Kidney (tissue), 14 donors: Measurements from ENCODE around the gene FAM161A. TPM values are rescaled to one million over a fixed set of nuclear protein-coding genes. Genes with fewer than 3 reads are reported as not detected.
"Not testable (repeated sequence)": the region's sequence is repeated elsewhere in the genome, so short reads cannot be mapped to it uniquely, and the experiment has no call there.

Experiments
- DNase-seq, 5 donors: peaks; one replicate each; pipeline ENCODE4 v3.0.0-alpha.2; 2013 to 2020
- FAIRE-seq: peaks from 2 replicates; lab custom pipeline; 2012; peaks lifted over from hg19 to GRCh38; lab: Jason Lieb, UNC
- H3K27ac ChIP-seq, 2 donors: one replicate each; pipeline ENCODE4 v1.7.0; 2013; ENCODE audit warnings: low read depth in 2 of 2, low read length in 2 of 2, inconsistent platforms in 1 of 2
- H3K27me3 ChIP-seq: one replicate; pipeline ENCODE4 v1.7.1; 2013; ENCODE audit warnings: low read length, inconsistent platforms; ENCODE audit not compliant: control insufficient read depth, insufficient read depth
- H3K36me3 ChIP-seq, 3 donors: one replicate each; pipeline versions ENCODE4 v1.7.0 to v1.7.1; 2013; ENCODE audit warnings: low read length in 3 of 3, control low read depth in 1 of 3, inconsistent platforms in 1 of 3; ENCODE audit not compliant: insufficient read depth in 3 of 3, control insufficient read depth in 2 of 3
- H3K4me1 ChIP-seq, 3 donors: one replicate each; pipeline versions ENCODE4 v1.7.0 to v1.7.1; 2013; ENCODE audit warnings: low read length in 3 of 3, inconsistent platforms in 1 of 3, low read depth in 1 of 3; ENCODE audit not compliant: control insufficient read depth in 2 of 3, insufficient read depth in 2 of 3
- H3K4me3 ChIP-seq, 3 donors: one replicate each; pipeline versions ENCODE4 v1.7.0 to v1.8.1; 2013; ENCODE audit warnings: low read length in 3 of 3, control low read depth in 1 of 3, inconsistent platforms in 1 of 3
- H3K9ac ChIP-seq, 3 donors: one replicate each; pipeline versions ENCODE4 v1.7.0 to v1.7.1; 2013; ENCODE audit warnings: low read length in 3 of 3, control low read depth in 1 of 3, inconsistent platforms in 1 of 3
- H3K9me3 ChIP-seq, 3 donors: one replicate each; pipeline versions ENCODE4 v1.7.0 to v1.7.1; 2013; ENCODE audit warnings: low read length in 3 of 3, control low read depth in 1 of 3, inconsistent platforms in 1 of 3; ENCODE audit not compliant: control insufficient read depth in 2 of 3, insufficient read depth in 1 of 3
- intact Hi-C: fragments of 100-400 bp; cut with DNase I; formaldehyde crosslinking; loops from one replicate; pipeline ENCODE4 v1.11.1; 2022
- polyA plus RNA-seq: library from polyadenylated mRNA; stranded (reverse); fragments of 350-450 nt; fragmentation: Illumina TruSeq; extraction: RNeasy Lipid Tissue Mini Kit (QIAGEN cat#74804); gene quantifications from one replicate; pipeline ENCODE4 v1.2.3, GENCODE V29; 2014; ENCODE audit warnings: low read depth, low replicate concordance; ENCODE audit not compliant: insufficient read depth
- total RNA-seq: library from RNA; stranded (reverse); fragmentation: NEBNext Ultra II Directional; extraction: Animal tissue kit (Norgen Biotek cat#: 25700); gene quantifications from one replicate; pipeline ENCODE4 v1.2.1, GENCODE V29; 2021
- TF ChIP-seq, protein P1 (sequence below): IDR thresholded peaks from 3 replicates; pipeline ENCODE4 v1.5.1; 2012; ENCODE audit warnings: mild to moderate bottlenecking, moderate library complexity, borderline replicate concordance; ENCODE audit not compliant: insufficient read depth; ENCODE audit errors: extremely low read depth
- donor health status: control.
- donor health status: control.
- donor health status: control.
- donor health status: control.
- donor health status: control.
- donor health status: DM: yes; HTN: yes; CAD: no.
- donor health status: Normal renal cell carcinoma (clear cell type).

Gene FAM161A
- total and polyA plus RNA-seq, 2 donors from 2014 or later = 1.5 to 3.7 TPM

DNA sequence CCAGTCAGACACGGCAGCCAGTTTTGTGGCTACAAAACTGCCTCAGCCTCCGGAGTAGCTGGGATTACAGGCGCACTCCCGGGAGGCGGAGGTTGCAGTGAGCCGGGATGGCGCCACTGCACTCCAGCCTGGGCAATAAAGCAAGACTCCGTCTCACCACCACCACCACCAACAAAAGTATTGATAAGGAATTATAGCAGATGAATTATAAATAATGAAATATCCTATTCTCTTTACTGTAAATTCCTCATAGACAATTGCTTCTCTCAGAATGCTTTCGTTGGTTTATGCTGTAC, 1.4 kb upstream of the FAM161A start:
- Histone ChIP-seq H3K9ac (peak overlapping the region in 2 of 3 donors; percentile 89 to 90), H3K4me1 (peaks cover 0 to 2% (median 0%) of the 10 kb centered on the region in 3 donors), H3K36me3 (no peaks in the 10 kb centered on the region), H3K27ac (no peak overlapping the region), H3K27me3 (no peaks in the 10 kb centered on the region), H3K4me3 (peak overlapping the region; percentile 93 to 100 (median 99)), H3K9me3 (no peaks in the 10 kb centered on the region)
- FAIRE-seq = no peak
- TF ChIP-seq, protein P1, sequence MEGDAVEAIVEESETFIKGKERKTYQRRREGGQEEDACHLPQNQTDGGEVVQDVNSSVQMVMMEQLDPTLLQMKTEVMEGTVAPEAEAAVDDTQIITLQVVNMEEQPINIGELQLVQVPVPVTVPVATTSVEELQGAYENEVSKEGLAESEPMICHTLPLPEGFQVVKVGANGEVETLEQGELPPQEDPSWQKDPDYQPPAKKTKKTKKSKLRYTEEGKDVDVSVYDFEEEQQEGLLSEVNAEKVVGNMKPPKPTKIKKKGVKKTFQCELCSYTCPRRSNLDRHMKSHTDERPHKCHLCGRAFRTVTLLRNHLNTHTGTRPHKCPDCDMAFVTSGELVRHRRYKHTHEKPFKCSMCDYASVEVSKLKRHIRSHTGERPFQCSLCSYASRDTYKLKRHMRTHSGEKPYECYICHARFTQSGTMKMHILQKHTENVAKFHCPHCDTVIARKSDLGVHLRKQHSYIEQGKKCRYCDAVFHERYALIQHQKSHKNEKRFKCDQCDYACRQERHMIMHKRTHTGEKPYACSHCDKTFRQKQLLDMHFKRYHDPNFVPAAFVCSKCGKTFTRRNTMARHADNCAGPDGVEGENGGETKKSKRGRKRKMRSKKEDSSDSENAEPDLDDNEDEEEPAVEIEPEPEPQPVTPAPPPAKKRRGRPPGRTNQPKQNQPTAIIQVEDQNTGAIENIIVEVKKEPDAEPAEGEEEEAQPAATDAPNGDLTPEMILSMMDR = no peak
- intact Hi-C loops = no loop called here
- peak in 1 of 5 donors; percentile 73 for DNase-seq

- FAIRE-seq = no peak
Observed at GRCh38 chr2:61854564-61855317, 881 bp upstream of the FAM161A start.

DNA sequence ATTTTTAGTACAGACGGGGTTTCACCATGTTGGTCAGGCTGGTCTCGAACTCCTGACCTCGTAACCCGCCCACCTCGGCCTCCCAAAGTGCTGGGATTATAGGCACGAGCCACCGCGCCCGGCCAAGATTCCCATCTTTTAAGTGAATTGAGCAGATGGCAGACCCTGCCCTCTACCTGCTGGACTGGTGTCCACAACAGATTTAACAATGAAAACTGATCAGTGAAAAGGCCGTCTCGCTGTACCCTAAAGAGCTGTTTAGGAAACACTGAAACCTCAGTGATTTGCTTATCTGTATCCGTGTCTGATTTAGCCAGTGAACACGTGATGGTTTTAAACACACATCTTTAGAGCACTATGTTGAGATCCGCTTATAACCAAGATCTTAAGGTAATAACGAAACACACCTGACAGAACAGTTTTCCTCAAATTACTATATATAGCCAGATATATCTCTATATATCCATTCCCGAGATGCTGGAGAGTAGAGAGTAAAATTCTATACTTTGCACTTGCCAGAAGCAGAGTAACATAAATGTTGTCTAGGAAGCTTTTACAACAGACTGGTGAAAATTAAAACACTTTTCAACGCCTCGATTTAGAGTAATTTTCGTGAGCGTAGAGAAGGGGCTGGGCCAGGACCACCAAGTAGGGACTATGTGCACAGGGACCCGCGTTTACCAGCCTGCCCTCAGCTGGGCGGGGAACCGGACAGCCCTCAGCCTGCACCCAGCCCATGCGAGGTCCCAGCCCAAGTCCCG, 594 bp downstream of the FAM161A start:
- no peaks in the 10 kb centered on the region for H3K27me3 ChIP-seq
- H3K36me3 ChIP-seq = no peaks in the 10 kb centered on the region
- DNase-seq = peak in 3 of 5 donors; percentile 13 to 53 (median 42)
- TF ChIP-seq, protein P1 = peak; percentile 3
- intact Hi-C loops = no loop called here
- H3K9me3 ChIP-seq = no peaks in the 10 kb centered on the region
- FAIRE-seq = no peak
- peak overlapping the region; percentile 19 to 89 (median 49) for H3K9ac ChIP-seq
- peaks cover 0 to 2% (median 0%) of the 10 kb centered on the region in 3 donors for H3K4me1 ChIP-seq
- H3K4me3 ChIP-seq = peak overlapping the region; percentile 93 to 100 (median 99)
- H3K27ac ChIP-seq = peak overlapping the region; percentile 91 to 95

More at GRCh38 chr2:61854564-61855317, 881 bp upstream of the FAM161A start:
- DNase-seq = peak; percentile 73 to 99 (median 96)
- Histone ChIP-seq H3K4me1 (peaks cover 0 to 2% (median 0%) of the 10 kb centered on the region in 3 donors), H3K4me3 (peak overlapping the region; percentile 93 to 100 (median 99)), H3K27me3 (no peaks in the 10 kb centered on the region), H3K27ac (peak overlapping the region; percentile 30 to 95), H3K36me3 (no peaks in the 10 kb centered on the region), H3K9me3 (no peaks in the 10 kb centered on the region), H3K9ac (peak overlapping the region; percentile 72 to 90 (median 89))
- intact Hi-C loops = no loop called here
- TF ChIP-seq, protein P1 = no peak

DNA sequence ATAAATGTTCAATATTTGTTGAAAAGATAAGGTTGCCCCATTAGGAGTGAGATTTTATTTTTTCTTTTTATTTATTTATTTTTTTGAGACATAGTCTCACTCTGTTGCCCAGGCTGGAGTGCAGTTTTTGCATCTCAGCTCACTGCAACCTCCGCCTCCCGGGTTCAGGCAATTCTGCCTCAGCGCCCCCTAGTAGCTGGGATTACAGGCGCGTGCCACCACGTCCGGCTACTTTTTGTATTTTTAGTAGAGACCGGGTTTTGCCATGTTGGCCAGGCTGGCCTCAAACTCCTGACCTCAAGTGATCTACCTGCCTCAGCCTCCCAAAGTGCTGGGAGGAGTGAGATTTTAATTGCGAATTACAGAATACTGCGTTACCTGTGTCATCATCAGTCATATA, 2.6 kb downstream of the FAM161A start:
- H3K36me3 ChIP-seq, intact Hi-C loops, FAIRE-seq: not testable (repeated sequence)

More for the DNA sequence above, 2.6 kb downstream of the FAM161A start:
- not testable (repeated sequence) for H3K9me3 ChIP-seq, DNase-seq, H3K9ac ChIP-seq, H3K4me3 ChIP-seq, H3K27ac ChIP-seq, H3K4me1 ChIP-seq, H3K27me3 ChIP-seq
